Measurements from ENCODE around the gene STOML2. TPM values are rescaled to one million over a fixed set of nuclear protein-coding genes. Genes with fewer than 3 reads are reported as not detected.

The STOML2 gene
- total RNA-seq, 2 experiments from 2014 or later: 260 to 271 TPM

DNA sequence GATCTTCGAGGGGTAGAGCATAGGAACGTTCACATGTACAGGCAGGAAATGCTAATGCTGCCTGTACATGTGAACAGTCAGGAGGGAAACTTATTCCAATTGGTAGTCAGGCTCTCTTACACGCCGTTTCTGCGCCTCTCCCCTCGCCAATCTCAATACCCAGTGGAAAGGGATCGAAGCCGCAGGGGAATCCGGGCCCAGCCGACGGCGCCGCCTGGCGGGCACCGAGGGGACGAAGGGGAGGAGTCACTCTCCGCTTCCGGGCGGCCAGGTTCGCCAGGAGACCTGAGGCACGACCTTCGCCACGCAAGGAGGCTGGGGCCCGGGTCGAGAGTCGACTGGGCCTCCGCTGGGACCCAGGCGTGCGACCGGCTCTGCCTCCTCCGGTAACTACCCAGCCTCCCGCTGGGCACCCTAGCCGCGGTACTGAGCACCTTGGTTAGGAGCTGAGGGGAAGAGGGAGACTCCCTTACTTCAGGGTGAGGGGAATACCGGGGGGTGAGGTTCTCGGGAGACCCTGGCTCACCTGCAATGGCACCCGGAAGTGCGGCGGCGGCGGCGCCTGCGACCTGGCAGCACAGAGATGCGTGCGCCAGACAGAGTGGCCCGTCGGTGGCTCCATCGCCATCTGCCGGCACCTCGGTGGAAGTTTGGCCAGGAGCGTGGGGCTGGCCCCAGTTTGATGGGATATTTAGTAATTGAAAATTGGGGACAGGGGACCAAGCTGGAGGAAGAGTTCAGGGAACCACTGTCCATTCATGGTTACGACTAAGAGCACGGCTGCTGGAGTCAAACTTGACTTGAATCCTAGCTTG lies 6.7 kb downstream of the STOML2 start, which contains the start of gene PIGO:
Gene PIGO, minus strand, starts transcription at position 557 of the 815 bp plus-strand sequence. CDS start 1,026 bp downstream, outside the sequence.
- DNase-seq: peak; percentile 93
- no peaks in the 10 kb centered on the region for H3K27me3 Mint-ChIP-seq
- H3K9me3 Mint-ChIP-seq: no peaks in the 10 kb centered on the region
- H3K4me1 Mint-ChIP-seq: peaks cover 25% of the 10 kb centered on the region
- H3K4me3 Mint-ChIP-seq: peak within 1 kb of the TSS; percentile 87
- H3K36me3 Mint-ChIP-seq: peaks cover 22% of the 10 kb centered on the region
- peak within 1 kb of the TSS; percentile 95 for H3K27ac Mint-ChIP-seq

DNA sequence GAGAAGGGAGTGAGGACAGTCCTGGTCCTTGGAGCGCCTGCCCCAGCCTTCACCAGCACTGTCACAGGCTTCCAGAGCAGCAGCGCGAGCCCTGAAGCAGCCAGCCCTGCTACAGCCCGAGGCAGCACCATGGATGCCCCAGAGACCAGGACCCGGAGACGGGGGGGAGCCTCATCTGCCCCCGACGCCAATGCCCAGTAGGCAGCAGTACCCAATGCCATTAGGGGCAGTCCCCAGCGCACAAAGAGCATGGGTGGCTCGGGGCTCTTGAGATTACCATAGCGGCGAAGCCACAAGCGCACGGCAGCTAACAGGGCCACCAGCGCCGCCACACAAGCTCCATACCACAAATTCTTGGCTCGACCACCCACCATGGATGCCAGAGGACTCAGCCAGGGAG lies 11.4 kb downstream of the STOML2 start:
- Mint-ChIP-seq H3K27ac (no peak overlapping the region), H3K27me3 (no peaks in the 10 kb centered on the region), H3K4me3 (no peak overlapping the region), H3K9me3 (no peaks in the 10 kb centered on the region), H3K4me1 (peaks cover 11% of the 10 kb centered on the region), H3K36me3 (peaks cover 20% of the 10 kb centered on the region)
- DNase-seq: no peak

- Mint-ChIP-seq H3K9me3 (no peaks in the 10 kb centered on the region), H3K4me1 (peaks cover under 1% of the 10 kb centered on the region), H3K27ac (no peak overlapping the region), H3K27me3 (no peaks in the 10 kb centered on the region), H3K4me3 (no peak overlapping the region), H3K36me3 (peaks cover 13% of the 10 kb centered on the region)
- no peak for DNase-seq
Observed at GRCh38 chr9:35089434-35089833, 13.5 kb downstream of the STOML2 start.

GRCh38 chr9:35085078-35085477 lies 17.9 kb downstream of the STOML2 start:
- Mint-ChIP-seq H3K4me3 (no peak overlapping the region), H3K27ac (no peak overlapping the region), H3K9me3 (no peaks in the 10 kb centered on the region), H3K36me3 (peaks cover 9% of the 10 kb centered on the region), H3K27me3 (no peaks in the 10 kb centered on the region), H3K4me1 (peaks cover 4% of the 10 kb centered on the region)
- DNase-seq: no peak

- no peaks in the 10 kb centered on the region for H3K9me3 Mint-ChIP-seq
- H3K27ac Mint-ChIP-seq: peak within 1 kb of the TSS; percentile 99
- peaks cover 26% of the 10 kb centered on the region for H3K36me3 Mint-ChIP-seq
- no peaks in the 10 kb centered on the region for H3K27me3 Mint-ChIP-seq
- H3K4me3 Mint-ChIP-seq: peak within 1 kb of the TSS; percentile 96
- peak; percentile 87 for DNase-seq
- peaks cover 18% of the 10 kb centered on the region for H3K4me1 Mint-ChIP-seq
Observed at GRCh38 chr9:35079426-35080341, 23.2 kb downstream of the STOML2 start, which contains the start of gene FANCG. TSS of gene FANCG (minus strand) at chr9:35079942. CDS start at chr9:35079524, 418 bp downstream.

- Mint-ChIP-seq H3K27me3 (no peaks in the 10 kb centered on the region), H3K9me3 (no peaks in the 10 kb centered on the region), H3K27ac (peak overlapping the region; percentile 99), H3K4me3 (peak overlapping the region; percentile 96), H3K36me3 (peaks cover 31% of the 10 kb centered on the region), H3K4me1 (peaks cover 18% of the 10 kb centered on the region)
- no peak for DNase-seq
Observed at GRCh38 chr9:35079041-35079425, 23.9 kb downstream of the STOML2 start.

GRCh38 chr9:35078066-35078465 lies 24.9 kb downstream of the STOML2 start:
- H3K27ac Mint-ChIP-seq: no peak overlapping the region
- no peak for DNase-seq
- H3K36me3 Mint-ChIP-seq: peaks cover 39% of the 10 kb centered on the region
- H3K9me3 Mint-ChIP-seq: no peaks in the 10 kb centered on the region
- H3K4me3 Mint-ChIP-seq: peak overlapping the region; percentile 96
- H3K27me3 Mint-ChIP-seq: no peaks in the 10 kb centered on the region
- peaks cover 23% of the 10 kb centered on the region for H3K4me1 Mint-ChIP-seq

DNA sequence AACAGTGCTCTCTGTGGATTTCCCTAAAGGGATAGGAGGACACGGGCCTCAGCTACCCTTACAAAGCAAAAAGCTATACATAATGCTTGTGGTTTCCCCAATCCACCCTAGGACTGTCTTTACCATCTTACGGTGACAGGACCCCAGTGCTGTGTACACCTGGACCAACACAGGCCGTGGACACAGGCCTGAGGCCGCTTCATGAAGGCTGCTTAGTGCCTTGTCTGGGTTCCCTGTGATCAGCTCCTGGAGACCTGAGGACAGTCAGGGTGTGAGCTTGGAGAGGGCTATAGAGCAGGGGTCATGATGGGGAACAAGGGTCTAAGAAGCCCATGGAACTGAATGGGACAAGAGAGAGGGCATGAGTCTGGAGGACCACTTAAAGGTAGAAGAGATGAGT lies 26.1 kb downstream of the STOML2 start:
- peaks cover 42% of the 10 kb centered on the region for H3K36me3 Mint-ChIP-seq
- no peaks in the 10 kb centered on the region for H3K9me3 Mint-ChIP-seq
- H3K4me1 Mint-ChIP-seq: peaks cover 28% of the 10 kb centered on the region
- peaks cover 6% of the 10 kb centered on the region for H3K27me3 Mint-ChIP-seq
- no peak for DNase-seq
- no peak overlapping the region for H3K4me3 Mint-ChIP-seq
- no peak overlapping the region for H3K27ac Mint-ChIP-seq

DNA sequence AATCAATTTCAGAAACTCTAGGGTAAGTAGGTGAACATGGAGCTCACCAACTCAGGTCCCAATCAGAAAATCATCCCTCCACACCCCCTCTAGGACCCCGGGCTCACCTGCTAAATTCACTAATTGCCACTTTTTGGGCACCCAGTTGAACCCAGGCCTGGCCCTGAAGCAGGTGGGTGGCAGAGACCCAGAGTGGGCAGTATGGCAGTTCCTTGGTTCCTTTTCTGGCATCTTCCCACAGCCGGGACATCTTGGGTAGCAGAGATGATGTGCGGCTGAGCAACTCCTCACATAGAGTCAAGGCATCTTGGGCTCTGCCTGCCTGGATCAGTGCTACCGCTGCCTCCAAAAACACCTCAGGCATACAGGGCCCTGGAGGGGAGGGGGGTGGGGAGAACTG lies 27.6 kb downstream of the STOML2 start:
- peaks cover 35% of the 10 kb centered on the region for H3K4me1 Mint-ChIP-seq
- no peak overlapping the region for H3K4me3 Mint-ChIP-seq
- peaks cover 54% of the 10 kb centered on the region for H3K36me3 Mint-ChIP-seq

GRCh38 chr9:35074791-35075190 lies 28.1 kb downstream of the STOML2 start:
- H3K36me3 Mint-ChIP-seq: peaks cover 58% of the 10 kb centered on the region
- H3K27ac Mint-ChIP-seq: no peak overlapping the region
- peaks cover 6% of the 10 kb centered on the region for H3K27me3 Mint-ChIP-seq
- no peaks in the 10 kb centered on the region for H3K9me3 Mint-ChIP-seq
- H3K4me1 Mint-ChIP-seq: peaks cover 36% of the 10 kb centered on the region
- no peak overlapping the region for H3K4me3 Mint-ChIP-seq
- DNase-seq: no peak

More for the DNA sequence above, 27.6 kb downstream of the STOML2 start:
- no peak overlapping the region for H3K27ac Mint-ChIP-seq
- H3K9me3 Mint-ChIP-seq: no peaks in the 10 kb centered on the region
- no peak for DNase-seq
- H3K27me3 Mint-ChIP-seq: peaks cover 6% of the 10 kb centered on the region

DNA sequence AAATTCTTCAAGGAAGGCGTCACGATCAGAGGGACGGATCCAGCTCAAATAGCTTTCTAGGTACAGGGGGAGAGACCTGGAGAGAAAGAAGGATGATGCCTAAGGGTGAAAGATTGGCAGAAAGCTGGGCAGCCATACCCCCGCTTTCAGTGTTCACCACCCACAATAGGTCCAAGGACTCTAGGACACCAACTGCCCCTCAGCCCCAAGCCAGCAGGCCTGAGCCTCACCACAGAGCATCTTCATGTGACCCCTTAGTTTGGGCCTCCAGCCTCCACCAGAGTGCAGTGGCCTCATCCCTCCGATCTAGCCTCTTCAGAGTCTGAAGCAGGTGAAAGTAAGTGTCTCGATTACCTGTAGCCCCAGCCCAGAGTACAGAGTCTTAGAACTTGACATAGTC lies 28.8 kb downstream of the STOML2 start:
- H3K4me3 Mint-ChIP-seq: no peak overlapping the region
- H3K9me3 Mint-ChIP-seq: no peaks in the 10 kb centered on the region
- H3K36me3 Mint-ChIP-seq: peaks cover 61% of the 10 kb centered on the region
- peaks cover 39% of the 10 kb centered on the region for H3K4me1 Mint-ChIP-seq
- H3K27me3 Mint-ChIP-seq: peaks cover 6% of the 10 kb centered on the region
- DNase-seq: no peak
- H3K27ac Mint-ChIP-seq: peak overlapping the region; percentile 44

DNA sequence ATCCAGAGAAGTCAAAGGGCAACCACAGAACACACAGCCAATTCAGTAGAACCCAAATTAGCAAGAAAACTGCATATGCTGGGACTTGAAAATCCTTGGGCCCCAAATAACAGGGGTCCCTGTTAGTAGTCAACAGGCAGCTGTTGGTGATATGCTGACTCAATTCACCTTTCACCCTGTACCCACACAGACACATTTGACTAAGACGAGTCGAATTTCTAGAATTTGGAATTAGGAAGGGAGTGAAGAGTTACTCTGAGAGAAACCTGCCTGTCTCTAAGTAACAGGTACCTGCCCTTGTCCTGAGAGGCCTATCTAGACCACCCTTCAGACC lies 29.7 kb downstream of the STOML2 start:
- H3K27ac Mint-ChIP-seq: peak overlapping the region; percentile 95
- peak overlapping the region; percentile 93 for H3K4me3 Mint-ChIP-seq
- H3K36me3 Mint-ChIP-seq: peaks cover 61% of the 10 kb centered on the region
- peaks cover 6% of the 10 kb centered on the region for H3K27me3 Mint-ChIP-seq
- H3K4me1 Mint-ChIP-seq: peaks cover 41% of the 10 kb centered on the region
- DNase-seq: no peak
- no peaks in the 10 kb centered on the region for H3K9me3 Mint-ChIP-seq

- peak; percentile 97 for DNase-seq
- peaks cover 61% of the 10 kb centered on the region for H3K36me3 Mint-ChIP-seq
- H3K4me1 Mint-ChIP-seq: peaks cover 40% of the 10 kb centered on the region
- H3K27me3 Mint-ChIP-seq: peaks cover 6% of the 10 kb centered on the region
- peak within 1 kb of the TSS; percentile 93 for H3K4me3 Mint-ChIP-seq
- H3K9me3 Mint-ChIP-seq: no peaks in the 10 kb centered on the region
- peak within 1 kb of the TSS; percentile 95 for H3K27ac Mint-ChIP-seq
Observed at GRCh38 chr9:35072461-35073278, 30.3 kb downstream of the STOML2 start, which contains the start of gene VCP. TSS of gene VCP (minus strand) at chr9:35072625. CDS start at chr9:35072353, 272 bp downstream.

- Mint-ChIP-seq H3K4me1 (peaks cover 44% of the 10 kb centered on the region), H3K36me3 (peaks cover 62% of the 10 kb centered on the region), H3K27ac (peak overlapping the region; percentile 95), H3K9me3 (no peaks in the 10 kb centered on the region), H3K27me3 (peaks cover 6% of the 10 kb centered on the region), H3K4me3 (peak overlapping the region; percentile 93)
- DNase-seq: peak; percentile 84
Observed at GRCh38 chr9:35071814-35072460, 31.0 kb downstream of the STOML2 start.
